Activated CD4-positive, alpha-beta T cell treated with anti-CD3 and anti-CD28 coated beads, Interleukin-2, amount 50 U/mL, for 4 hours (primary cell): Measurements from ENCODE around the gene PRSS57.
"Not testable (repeated sequence)": the region's sequence is repeated elsewhere in the genome, so short reads cannot be mapped to it uniquely, and the experiment has no call there.

Experiments
- DNase-seq, 2 experiments: peaks; one replicate each; pipeline ENCODE4 v3.0.0-alpha.2; 2020

PRSS57 gene

DNA sequence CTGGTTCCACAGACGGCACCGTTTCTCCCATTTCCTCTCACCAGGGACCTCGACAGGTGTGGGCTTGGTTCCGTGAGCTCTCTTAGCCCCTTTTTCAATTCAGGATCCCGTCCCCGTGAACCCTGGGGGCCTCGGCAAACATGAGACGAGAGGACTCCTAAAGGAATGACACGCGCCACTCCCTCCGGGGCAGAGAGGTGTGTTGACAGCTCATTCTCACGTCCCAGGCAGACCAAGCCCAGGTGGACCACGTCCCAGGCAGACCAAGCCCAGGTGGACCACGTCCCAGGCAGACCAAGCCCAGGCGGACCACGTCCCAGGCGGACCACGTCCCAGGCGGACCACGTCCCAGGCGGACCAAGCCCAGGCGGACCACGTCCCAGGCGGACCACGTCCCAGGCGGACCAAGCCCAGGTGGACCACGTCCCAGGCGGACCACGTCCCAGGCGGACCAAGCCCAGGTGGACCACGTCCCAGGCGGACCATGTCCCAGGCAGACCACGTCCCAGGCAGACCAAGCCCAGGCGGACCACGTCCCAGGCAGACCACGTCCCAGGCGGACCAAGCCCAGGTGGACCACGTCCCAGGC, 28.2 kb downstream of the PRSS57 start:
- not testable (repeated sequence) for DNase-seq

DNA sequence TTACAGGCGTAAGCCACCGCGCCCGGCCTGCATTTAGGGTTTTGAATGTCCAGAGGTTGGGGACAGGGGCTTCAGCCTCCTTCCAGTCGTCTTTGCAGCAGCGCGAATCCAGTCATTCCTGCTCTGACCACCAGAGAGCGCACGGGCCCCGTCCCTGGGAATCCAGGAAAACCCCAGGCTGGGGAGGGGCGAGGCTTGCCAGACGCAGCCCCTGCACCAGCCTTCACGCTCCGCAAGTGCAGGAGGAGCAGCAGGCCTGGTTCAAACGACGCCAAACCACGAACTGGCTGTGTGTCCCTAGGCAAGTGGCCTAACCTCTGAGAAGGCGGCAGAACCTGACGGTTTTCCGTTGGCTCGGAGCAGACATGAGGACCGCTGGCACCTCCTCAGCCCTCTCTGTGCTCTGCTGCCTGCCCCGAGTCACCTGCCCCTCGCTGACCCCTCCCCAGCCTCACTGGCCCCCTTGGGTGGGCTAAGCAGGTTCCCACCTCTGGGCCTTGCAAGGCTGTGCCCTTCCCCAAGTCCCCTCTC, 30.3 kb downstream of the PRSS57 start:
- peak; percentile 80 to 83 for DNase-seq

DNA sequence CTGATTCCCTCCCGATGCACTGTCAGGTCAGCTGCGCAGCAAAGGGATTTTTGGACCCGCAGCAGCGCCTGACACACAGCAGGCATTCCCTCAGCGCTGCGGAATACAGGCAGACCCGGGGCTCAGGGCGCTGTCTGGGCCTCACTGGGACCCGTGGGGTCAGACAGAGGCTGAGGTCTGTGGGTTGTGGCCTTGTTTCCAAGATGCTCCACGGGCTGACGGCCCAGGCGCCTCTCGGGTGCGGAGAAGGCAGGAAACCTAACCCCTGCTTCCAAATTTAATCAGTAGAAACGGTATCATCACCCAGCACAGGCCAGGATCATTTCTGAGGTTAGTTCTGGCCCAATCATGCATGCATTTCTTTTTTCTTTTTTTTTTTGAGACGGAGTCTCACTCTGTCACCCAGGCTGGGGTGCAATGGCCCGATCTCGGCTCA, 31.6 kb downstream of the PRSS57 start:
- no peak for DNase-seq

DNA sequence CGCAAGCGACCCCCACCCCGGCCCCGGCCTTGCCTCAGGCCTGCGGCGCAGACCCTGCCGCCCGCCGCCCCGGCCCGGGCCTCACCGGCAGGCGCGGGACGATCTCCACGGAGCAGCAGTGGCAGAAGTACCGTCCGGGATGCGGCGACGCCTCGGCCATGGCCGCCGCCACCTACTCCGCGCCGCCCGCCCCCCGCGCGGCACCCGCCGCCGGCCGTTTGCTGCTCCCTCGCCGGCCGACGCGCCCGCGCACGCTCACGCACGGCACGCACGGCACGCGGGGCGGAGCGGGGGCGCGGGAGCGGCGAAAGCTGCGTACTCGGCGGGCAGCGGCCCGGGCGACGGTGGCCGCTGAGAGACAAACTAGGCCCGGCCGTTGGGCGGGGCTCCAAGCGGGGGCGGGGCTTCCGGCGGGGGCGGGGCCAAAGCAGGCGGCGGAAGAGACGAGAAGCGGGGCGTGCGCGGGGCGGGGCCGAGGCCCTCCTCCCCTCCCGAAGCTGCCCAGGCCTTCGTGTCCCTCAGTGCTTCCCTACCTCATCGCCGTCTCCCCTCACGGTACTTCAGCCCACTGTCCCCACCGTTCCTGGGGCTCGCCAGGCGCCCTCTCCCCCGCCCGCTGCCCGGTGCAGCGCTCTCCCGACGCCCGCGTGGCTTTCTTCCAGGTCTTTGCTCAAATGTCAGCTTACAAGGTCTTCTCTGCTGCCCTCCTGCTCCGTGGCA, 32.1 kb downstream of the PRSS57 start, which contains the start of gene RNF126:
TSS of gene RNF126 (minus strand) at position 253 of the 720 bp plus-strand sequence. CDS start at position 160, 93 bp downstream.
- peak; percentile 96 for DNase-seq

DNA sequence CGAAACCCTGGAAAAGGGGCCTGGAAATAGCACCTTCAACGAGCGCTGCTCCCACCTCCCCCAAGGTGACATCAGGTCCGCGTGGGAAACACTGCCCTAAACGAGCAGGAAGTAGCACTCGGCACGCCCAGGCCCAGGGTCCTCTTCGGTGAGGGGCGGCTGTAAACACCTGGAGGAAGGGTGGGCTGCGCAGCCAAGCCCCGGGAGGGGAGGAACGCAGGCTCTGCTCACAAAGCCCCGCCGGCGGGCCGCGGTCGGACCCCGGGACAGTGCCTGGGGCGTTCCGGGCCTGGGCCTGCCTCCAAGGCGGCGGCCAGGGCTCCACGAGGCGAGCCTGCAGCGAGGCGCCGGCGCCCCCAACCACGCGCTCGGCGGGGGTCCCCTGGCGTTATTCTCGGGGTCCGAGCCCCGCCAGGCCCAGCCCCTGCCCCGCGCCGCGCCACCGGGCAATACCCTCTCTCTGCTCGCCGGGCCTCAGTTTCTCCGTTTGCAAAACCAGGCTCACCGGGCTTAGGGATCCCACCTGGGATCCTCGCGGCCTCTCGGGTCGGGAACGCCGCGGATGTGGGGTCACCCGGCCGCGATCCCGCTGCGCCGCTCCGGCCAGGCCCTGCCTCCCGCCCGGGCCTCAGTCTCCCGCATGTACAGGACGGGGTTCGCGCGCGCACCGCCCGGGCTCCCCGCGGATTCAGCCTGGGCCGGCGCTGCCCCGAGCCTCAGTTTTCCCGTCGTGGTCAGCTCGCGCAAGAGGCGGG, 32.9 kb downstream of the PRSS57 start:
- DNase-seq: peak; percentile 70 to 71

DNA sequence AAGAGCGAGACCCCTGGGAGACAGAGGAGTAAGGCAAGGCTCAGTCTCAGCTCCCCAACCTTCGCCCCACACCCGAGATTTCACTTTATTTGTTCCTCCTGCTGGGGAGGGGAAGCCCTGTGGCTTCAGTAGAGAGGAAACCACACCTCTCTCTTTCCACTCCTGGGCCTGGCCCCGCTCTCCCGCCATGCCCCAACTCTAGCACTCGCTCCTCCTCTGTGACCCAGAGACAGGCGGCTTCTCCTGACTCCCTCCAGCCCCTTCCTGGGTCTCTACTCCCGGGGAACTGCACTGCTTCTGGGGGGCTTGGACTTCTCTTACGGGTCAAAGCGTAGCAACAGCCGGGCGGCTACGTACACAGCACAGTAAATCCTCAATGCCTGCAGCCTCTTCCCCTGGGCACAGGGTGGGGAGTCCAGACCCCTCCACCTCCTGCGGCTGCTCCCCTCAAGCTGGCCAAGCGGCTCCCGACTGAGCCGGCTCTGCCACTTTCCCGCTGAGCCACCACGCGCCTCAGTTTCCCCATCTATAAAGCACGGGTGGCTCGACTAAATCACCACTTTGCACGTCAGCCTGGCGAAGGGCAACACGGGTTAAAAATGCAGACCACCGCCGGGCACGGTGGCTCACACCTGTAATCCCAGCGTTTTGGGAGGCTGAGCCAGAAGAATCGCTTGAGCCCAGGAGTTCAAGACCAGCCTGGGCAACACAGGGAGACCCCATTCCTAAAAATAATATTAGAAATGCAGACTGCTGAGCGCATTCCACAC, 33.6 kb downstream of the PRSS57 start:
- DNase-seq: peak; percentile 53 to 55

DNA sequence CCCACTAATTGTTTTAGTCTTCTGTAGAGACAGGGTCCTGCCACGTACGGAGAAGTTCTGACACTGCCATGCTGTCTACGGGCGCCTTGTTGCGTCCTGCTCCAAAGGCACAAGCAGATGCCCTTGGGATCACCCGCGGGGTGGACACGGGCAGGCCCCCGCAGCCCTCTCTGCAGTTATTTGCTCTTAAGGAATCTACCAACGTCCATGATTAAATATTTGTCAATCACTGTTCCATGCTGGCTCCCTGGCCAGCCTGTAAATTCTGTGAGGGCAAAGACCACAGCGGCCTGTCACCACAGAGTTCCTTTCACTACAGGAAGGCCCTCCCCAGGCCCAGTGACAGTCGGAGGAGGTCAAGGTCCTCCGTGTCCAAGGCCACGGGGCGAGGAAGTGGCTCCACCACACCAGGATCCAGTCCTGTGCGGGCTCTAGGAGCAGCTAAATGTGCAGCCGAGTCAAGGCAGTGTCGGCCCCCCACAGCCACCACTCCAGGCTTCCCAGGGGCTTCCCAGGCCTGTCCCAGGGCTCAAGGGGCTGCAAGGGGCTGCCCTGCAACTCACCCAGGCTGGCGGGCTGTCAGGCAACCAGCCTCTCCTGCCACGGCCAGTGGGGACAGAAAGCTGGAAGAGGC, 34.3 kb downstream of the PRSS57 start:
- DNase-seq: no peak

DNA sequence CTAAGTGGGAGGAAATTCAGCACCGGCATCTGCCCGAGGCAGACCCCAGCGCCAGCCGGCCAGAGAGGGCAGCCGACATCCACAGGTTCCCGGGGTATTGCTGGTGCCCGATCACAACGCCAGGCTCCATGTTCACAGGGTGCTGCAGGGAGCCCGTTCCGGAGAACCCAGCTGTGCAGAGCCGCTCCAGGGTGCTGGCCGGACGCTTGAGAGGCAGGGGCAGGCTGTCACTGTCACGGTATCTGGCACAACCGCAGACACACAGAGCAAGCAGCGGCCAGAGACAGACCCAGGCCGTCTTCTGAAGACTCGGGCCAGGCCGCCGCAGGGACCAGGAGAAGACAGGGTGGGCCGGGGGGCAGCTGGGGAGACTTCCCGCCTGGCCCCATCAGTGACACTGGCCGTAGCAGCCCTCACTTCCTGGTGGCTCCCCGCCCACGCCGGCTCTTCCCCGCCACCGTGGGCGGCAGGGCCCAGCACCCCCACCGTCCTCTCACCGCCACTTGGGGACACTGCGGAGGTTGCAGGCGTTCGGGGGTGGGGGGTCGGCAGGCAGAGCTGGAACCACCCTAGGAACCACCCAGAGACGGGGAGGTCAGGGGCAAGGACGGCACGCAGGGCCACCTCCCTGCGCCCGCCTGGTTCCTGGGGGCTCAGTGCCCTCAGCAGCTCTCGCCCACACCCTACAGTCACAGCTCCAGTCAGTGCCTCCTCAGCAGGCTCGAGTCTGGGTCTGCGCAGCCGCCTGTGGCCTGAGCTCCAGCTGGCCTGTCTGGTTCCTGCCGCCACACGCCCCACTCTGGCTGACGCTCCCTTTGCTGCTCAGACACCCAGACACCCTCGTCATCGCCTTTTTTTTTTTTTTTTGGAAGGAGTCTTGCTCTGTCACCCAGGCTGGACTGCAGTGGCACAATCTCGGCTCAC, 36.1 kb downstream of the PRSS57 start:
- DNase-seq: peak; percentile 38

DNA sequence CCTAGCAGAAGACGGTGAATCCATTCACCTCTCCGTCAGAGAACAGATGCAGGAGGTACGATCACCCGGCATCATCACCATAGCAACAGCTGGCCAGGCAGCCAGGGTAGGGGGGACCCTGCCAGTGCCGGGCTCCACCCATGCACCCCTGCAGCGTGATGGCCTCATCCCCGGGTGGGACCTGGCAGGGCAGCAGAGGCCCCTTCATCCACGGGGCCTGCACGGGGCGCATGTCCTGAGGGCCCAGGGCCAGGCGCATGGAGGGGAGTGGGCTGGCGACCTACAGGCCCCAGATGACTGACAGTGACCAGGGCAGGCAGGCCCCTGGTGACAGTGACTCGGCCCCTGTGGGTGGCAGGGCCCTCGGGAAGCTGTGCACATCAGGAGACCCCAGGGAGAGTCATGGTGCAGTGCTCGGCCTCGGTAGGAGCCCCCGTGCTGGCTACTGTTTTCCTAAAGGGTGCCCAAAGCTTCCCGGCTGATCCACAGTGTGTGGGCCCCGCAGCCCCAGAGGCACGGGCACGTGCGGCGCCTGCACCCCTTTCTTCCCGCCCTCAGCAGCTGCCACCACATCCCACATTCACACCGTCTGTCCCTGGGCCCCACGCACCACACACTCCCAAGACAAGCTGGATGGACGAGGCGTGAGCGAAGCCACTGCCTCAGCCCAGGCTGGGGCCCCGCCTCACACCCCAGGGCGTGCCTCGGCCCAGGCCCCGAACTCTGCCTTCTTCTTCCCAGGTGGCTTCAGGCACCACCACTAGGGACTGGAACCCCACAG, 37.0 kb downstream of the PRSS57 start:
- no peak for DNase-seq

DNA sequence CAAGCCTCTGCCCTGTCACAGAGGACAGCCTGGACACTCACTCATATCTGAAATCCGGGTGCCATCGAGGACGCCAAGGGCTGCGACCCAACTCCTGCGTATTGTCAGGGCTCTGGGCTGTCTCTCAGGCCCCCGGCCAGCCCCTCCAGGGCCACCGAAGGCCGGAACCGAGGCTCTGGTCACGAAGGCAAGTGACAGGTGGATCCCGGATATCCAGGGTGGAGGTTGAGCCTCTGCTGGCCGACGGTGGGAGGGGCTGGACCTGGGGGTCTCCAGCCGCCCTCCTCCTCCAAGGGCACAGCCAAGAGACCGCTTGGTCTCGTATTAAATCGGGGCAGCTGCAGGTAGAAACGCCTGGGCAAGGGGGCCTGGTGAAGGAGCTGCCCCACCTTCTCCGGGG, 37.6 kb downstream of the PRSS57 start:
- DNase-seq: no peak

DNA sequence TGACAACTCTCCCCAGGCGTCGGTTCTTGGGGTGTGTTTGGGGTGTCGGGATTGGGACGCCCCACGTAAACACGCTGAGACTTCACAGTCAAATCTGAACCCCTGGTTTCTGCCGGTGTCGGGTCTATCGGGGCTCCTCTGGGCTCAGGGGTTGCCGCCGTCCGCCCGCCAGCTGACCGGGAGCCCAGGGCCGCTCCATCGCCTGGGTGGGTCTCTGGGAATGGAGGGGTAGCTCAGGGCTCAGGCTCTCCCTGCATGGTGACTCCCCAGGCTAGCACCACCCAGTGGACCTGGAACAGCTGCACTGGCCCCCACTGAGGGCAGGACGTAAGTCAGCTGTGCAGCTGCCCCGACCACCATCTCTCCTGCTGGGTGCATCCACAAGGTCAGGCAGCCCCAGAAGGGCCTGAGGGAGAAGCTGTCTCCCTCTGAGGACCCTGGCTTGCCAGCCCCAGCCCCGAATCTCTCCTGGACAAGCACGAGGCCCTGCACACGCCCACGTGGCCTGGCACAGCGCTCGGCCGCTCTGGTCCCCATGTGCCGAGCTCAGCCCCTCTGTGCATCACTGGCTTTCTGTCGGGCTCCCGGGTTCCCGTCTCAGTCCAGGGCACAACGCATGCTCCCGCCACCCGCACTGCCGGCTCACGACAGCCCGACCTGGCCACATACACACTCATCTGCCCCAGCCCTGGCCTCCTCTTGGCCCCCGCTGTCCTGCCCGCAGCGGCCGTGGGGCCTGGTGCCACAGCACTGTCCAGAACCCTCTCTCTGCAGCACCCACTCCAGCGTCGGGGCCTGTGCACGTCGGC, 38.3 kb downstream of the PRSS57 start:
- no peak for DNase-seq

DNA sequence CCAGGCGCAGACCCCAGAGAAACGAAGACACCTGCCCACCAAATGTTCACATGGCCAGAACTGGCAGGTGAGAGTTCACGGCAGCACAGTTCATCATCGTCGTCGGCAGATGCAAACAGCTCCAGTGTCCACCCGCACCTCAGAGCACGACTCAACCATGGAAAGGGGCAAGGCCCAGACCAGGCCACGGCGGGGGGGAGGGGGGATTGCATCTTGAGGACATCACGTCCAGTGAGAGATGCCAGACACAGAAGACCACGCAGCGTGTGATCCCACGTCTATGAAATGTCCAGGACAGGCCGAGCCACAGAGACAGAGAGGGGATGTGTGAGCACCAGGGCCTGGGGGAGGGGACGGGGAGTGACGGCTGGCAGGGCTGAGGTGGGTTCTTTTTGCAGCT, 39.6 kb downstream of the PRSS57 start:
- no peak for DNase-seq

DNA sequence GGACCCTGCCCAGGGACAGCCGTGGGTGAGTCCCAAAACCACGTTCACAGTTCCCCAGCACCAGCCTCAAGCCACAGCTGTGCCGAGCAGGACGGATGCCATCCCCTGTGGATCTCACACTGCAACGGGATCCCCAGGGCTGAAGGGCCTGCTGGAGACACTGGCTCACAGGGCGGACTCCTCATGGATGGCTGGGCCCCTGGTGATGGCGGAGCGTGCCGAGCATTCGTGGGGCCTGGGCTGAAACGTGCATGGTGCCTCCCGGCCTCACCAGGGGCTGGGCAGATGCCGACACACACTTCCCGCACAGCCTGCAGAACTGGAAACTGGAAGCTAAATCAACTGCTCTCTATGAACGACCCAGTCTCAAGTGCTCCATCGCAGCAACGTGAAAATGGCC, 41.8 kb downstream of the PRSS57 start:
- DNase-seq: no peak

DNA sequence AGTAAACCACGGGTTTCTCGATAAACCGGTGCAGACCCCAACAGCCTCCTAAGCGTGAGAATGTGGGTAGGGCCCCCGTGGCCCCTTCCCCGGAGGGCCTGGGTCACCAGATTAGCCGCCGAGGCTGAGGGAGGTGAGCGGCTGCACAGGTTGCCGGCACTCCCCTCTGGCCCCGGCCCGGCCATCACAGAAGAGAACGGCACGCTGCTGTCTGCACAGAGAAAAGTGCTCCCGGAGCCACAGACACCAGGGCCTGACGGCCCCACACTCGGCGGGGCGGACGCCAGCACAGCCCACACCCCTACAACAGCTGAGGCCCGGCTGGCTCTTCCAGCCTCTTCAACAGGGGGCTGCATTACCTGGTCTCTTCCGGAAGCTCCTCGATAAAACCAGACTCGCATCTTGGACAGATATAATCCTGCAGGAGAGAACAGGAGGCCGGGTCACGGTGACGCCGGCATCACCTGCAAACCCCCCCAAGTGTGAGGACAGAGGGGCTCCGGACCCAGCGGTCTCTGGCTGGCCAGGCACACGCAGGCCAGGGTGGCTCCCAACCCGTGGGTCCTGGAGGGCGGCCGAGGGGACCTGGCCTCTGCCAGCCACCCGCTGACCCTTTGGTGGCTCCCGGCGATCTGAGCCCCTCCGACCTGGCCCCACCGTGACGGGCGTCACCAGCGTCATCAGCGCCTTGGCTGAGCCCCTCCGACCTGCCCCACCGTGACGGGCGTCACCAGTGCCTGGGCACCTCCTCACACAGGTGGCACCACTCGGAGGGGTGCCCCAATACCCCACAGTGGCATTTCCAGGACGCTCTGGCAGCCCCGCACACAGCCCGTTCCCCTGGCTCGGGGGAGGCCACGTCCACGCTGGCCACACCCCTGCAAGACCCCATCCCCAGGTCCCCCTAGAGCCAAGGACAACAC, 42.5 kb downstream of the PRSS57 start:
- DNase-seq: no peak

DNA sequence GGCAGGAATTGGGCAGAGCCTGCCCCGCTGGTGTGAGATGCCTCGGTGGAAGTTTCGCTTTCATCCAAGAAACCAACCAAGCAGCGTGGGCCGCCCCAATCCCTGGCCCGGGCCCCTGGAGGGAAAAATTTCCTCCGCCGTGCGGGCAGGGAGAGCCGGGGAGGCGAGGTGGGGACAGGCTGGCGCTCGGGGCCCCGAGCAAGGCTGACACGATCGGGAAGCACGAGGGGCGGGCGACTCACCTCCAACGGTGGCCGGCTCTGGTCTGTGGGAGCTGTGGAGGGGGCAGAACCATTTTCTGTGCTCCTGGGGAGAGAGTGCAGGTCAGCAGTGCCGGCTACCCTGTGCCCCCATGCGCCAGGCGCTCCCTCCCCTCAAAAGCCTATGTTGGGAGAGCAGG, 43.3 kb downstream of the PRSS57 start:
- no peak for DNase-seq

DNA sequence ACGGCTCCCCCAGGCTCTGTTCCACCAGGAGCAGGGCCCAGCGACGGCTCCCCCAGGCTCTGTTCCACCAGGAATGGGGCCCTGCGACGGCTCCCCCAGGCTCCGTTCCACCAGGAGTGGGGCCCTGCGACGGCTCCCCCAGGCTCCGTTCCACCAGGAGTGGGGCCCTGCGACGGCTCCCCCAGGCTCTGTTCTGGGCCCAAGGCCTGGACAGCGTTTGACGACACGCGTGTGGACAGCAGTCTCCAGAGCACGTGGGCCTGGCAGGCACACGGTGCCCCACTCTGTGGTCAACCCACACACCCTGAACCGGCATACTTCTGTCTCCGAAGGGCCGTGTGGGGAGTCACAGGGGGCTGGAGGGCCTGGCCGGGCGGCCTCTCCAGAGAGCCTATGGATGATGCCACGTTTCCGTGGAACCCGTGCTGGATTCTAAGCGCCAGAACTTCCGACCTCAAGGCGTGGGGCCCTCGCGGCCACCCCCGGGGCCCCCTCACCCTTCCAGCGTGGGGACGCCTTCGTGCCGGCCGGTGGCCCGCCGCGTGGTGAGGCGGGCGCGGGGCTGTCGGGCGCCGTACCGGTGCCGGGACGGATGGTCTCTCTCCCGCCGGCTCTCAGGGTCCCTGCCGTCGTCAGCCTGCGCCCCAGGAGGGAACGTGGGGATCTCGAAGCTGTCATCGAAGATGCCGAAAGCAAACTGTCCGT, 44.0 kb downstream of the PRSS57 start:
- DNase-seq: no peak

DNA sequence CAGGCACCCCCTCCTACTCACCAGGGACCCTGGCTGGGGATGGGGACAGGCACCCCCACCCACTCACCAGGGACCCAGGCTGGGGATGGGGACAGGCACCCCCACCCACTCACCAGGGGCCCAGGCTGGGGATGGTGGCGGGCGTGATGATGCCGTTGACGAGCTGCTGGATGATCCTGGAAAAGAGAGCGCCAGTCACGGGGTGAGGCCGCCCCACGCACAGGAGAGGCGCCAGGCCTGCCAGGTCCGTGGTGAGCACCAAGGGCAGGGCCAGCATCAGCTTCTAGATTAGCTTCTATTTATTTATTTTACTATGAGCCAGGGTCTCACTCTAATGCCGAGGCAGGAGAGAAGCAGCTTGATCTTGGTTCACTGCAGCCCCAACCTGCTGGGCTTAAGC, 45.1 kb downstream of the PRSS57 start:
- DNase-seq: no peak
